Stimulated activated CD8-positive, alpha-beta memory T cell treated with anti-CD3 and anti-CD28 coated beads, Interleukin-15, amount 100 ng/mL, for 48 hours (primary cell): ENCODE measurements around the gene AKR7A2.
"Not testable (repeated sequence)": the region's sequence is repeated elsewhere in the genome, so short reads cannot be mapped to it uniquely, and the experiment has no call there.

Source experiments
- DNase-seq, 2 donors: peaks; one replicate each; pipeline ENCODE4 v3.0.0-alpha.2; 2020; ENCODE audit warnings: low read depth in 2 of 2

Gene AKR7A2

DNA sequence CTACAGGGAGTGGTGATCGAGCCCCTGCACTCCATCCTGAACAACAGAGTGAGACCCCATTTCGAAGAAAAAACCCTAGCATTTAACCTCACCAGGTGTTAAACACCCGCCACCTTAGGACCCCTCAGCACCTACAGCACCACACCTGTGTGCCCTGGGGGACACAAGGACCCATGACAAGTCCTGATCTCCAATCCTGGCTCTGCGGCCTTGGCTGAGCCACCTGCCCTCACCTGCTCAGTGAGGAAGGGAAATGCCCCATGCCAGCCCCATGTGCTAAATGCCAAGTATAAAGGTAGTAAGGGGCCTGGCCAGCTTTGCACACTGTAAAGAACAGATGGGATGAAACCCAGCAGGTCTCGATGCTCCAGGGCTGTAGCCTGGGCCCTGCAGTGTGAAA lies 49.2 kb downstream of the AKR7A2 start:
- DNase-seq = no peak

DNA sequence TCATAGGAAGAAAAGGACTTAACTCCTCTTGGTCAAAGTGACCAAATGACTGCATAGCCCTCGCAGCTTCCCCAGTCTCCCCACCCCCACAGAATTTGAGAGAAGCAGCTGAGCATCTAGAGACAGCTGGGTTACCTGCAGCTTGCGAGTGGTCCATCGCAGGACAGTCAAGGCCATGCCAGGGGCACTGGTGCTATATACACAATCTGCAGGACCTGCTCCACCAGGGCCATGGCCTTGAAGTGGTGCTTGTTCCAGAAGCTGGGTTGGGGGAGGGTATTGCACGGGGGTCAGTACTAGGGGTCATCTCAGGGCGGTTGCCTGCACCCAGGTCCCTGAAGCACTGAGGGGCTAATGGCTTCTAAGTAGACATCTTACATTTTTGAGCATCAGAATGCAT lies 49.9 kb downstream of the AKR7A2 start:
- no peak for DNase-seq

DNA sequence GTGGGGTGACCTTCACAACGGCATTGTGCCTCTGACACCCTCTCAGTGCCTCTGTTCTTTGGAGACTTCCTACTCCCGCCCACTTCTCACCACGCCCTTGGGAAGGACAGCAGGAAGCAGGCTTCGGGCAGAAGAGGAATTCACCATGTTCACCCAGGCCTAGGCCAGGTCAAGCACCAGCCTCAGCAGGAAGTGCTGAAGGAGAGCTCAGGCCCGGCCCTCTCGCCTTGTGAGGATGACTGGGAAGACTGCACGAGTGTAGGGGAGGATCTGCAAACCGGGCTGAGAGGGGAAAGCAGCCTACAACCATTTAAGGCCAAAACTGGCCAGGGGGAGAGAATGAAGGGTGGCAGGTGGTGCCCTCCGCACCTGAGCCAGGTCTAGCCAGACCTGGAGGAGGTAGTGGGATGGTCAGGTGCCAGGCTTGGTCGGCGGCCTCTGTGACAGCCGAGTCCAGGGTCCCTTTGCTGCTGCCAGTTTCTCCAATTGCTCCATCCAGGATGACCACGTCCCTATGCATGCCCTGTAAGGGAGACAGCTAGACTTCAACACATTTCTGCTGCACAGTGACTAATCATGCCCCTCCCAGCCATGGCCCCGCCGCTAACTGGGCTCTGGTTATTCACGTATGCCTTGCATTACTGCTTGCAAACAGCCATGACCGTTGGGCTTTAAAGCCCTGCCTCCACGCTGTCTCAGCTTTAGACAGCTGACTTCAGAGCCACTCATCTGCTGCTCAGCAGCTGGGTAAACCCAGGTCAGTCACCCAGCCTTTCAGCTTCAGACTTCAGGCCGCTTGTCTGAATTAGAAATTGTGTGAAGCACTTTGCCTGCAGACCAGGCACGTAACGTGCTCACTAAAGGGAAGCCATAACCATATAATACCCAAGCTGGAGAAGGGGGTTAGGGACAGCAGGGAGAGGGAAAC lies 51.5 kb downstream of the AKR7A2 start:
- no peak for DNase-seq

DNA sequence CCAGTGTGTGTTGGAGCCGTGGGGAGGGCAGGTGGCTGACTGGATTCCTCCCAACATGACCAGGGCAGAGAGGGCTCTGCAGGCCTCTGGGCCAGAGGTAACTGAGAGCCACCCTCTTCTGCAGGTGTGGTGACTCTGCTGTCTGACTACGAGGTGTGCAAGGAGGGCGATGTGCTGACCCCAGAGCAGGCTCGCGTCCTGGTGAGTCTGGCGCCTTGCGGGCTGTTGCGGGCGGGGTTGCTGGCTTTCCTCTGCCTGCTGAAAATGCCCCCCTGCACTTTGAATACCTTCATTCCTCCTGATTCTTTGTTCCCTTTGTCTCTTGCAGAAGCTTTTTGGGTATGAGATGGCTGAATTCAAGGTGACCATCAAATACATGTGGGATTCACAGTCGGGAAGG lies 53.6 kb downstream of the AKR7A2 start:
- DNase-seq = no peak

DNA sequence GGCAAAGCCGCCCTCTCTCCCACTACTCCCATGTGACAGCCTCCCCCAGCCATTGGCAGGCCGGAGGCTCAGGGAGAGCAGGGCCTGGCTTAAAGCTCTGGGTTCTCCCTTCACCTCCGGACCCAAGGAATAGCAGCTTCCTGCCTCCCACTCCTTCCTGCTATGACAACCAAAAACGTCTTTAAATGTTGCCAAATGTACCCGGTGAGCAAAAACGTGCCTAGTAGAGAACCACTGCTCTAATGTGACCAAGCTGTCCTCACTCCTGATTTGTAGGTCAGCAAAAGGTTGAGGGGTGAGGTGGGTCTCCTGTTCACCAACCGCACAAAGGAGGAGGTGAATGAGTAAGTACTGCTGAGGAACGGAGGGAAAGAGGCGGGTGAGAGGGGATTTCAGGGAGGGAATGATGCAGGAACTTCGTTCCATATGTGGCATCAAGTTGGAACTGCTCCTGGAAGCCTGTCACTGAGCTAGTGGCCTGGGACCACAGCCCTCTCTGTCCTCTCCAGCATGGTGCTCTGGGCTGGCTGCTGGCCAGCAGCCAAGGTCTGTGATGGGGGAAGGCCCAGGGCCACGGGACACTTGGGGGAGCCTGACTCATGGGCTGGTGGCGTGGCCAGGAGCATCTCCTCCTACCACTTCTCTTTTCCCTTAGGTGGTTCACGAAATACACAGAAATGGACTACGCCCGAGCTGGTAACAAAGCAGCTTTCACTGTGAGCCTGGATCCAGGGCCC lies 54.6 kb downstream of the AKR7A2 start:
- DNase-seq = peak; percentile 19 to 23

DNA sequence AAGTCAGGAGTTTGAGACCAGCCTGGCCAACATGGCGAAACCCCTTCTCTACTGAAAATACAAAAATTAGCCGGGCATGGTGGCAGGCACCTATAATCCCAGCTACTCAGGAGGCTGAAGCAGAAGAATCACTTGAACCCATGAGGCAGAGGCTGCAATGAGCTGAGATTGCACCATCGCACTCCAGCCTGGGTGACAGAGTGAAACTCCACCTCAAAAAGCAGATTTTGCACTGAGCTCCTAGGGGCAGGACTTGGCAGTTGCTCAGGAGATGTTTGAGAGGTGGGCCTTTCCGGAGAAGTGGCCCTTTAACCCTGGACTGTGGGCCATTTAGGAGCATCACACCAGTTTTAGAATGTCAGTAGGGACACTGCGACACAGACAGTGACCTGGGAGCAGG lies 55.6 kb downstream of the AKR7A2 start:
- not testable (repeated sequence) for DNase-seq

DNA sequence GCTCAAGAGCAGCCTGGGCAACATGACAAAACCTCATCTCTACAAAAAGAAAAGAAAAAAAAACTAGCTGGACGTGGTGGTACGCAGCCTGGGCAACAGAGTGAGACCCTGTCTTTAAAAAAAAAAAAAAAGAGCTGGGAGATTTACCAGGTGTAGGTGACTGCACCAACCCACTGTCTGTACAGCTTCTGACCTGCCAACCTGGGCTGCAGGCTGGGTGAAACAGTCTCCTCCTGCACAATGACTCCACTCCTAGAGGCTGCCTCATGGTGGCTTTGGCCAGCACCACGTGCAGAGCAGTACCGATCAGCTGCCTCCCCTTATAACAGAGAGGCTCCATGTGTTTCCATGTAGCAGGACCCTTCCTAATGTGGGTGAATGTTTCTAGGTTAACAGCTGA lies 56.7 kb downstream of the AKR7A2 start:
- no peak for DNase-seq

DNA sequence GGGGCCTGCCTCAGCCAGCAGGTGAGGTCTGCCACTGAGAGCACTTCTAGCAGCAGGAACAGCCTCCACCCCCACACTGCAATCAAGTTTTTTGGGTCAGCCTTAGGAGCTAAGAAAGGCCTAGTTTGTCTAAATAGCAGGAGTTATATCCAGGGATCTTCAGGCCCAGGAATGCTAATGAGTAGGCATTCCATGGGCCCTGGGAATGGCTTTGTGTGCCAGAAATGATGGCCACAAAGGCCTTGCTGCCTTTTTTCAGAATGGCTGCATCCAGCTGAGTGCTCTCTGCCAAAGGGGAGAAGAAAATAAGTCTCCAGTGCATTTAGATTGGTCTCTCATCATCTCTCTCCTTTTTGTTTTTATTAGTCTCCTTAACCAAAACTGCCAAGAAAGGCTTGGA lies 57.5 kb downstream of the AKR7A2 start:
- DNase-seq = no peak
